Liver (tissue), 9 donors: Measurements from ENCODE around the gene SMOC2. TPM values are rescaled to one million over a fixed set of nuclear protein-coding genes. Genes with fewer than 3 reads are reported as not detected.

ENCODE experiments used
- DNase-seq: peaks from one replicate; pipeline ENCODE4 v3.0.0-alpha.2; 2017; ENCODE audit warnings: low spot score
- H3K27ac ChIP-seq, 2 donors: one replicate each; pipeline ENCODE4 v1.7.0; 2013; ENCODE audit warnings: inconsistent platforms in 2 of 2, low read length in 2 of 2, control low read depth in 1 of 2, low read depth in 1 of 2, mild to moderate bottlenecking in 1 of 2
- H3K27me3 ChIP-seq, 4 donors: one replicate each; pipeline versions ENCODE4 v1.6.1 to v1.7.0; 2013; ENCODE audit warnings: low read length in 3 of 4, inconsistent platforms in 1 of 4, mild to moderate bottlenecking in 1 of 4, moderate library complexity in 1 of 4; ENCODE audit not compliant: control insufficient read depth in 4 of 4, insufficient read depth in 4 of 4
- H3K36me3 ChIP-seq, 4 donors: one replicate each; pipeline versions ENCODE4 v1.6.1 to v1.7.0; 2013; ENCODE audit warnings: low read length in 3 of 4, mild to moderate bottlenecking in 3 of 4, low read depth in 1 of 4, moderate library complexity in 1 of 4; ENCODE audit not compliant: control insufficient read depth in 4 of 4, insufficient read depth in 3 of 4
- H3K4me1 ChIP-seq, 4 donors: one replicate each; pipeline versions ENCODE4 v1.6.1 to v1.7.0; 2013; ENCODE audit warnings: low read length in 3 of 4, mild to moderate bottlenecking in 3 of 4, moderate library complexity in 1 of 4; ENCODE audit not compliant: control insufficient read depth in 4 of 4, insufficient read depth in 4 of 4
- H3K4me3 ChIP-seq, 3 donors: one replicate each; pipeline versions ENCODE4 v1.6.1 to v1.7.0; 2013; ENCODE audit warnings: low read length in 3 of 3, control low read depth in 1 of 3, low read depth in 1 of 3, mild to moderate bottlenecking in 1 of 3
- H3K9ac ChIP-seq, 2 donors: one replicate each; pipeline ENCODE4 v1.7.0; 2013; ENCODE audit warnings: low read length in 2 of 2, mild to moderate bottlenecking in 2 of 2, moderate library complexity in 2 of 2, control low read depth in 1 of 2, low read depth in 1 of 2
- H3K9me3 ChIP-seq, 4 donors: one replicate each; pipeline versions ENCODE4 v1.6.1 to v1.7.0; 2013; ENCODE audit warnings: low read length in 3 of 4; ENCODE audit not compliant: control insufficient read depth in 4 of 4
- EGR1 ChIP-seq, 2 donors: IDR thresholded peaks; 2 replicates each; pipeline ENCODE4 v1.6.1; 2016 to 2018; ENCODE audit warnings: antibody characterized with exemption in 2 of 2, low read depth in 2 of 2
- FOXA1 ChIP-seq: IDR thresholded peaks from 2 replicates; pipeline ENCODE4 v1.6.1; 2016; ENCODE audit warnings: antibody characterized with exemption
- FOXA2 ChIP-seq: IDR thresholded peaks from 2 replicates; pipeline ENCODE4 v1.6.1; 2016; ENCODE audit warnings: antibody characterized with exemption
- GABPA ChIP-seq, 2 donors: IDR thresholded peaks in 1 of 2; conservative IDR thresholded peaks in 1 of 2; 2 replicates each; pipeline ENCODE4 v1.6.1; 2016; ENCODE audit warnings: antibody characterized with exemption in 2 of 2, mild to moderate bottlenecking in 1 of 2, moderate library complexity in 1 of 2
- HNF4A ChIP-seq, 2 donors: conservative IDR thresholded peaks; 2 replicates each; pipeline ENCODE4 v1.6.1; 2016; ENCODE audit warnings: antibody characterized with exemption in 2 of 2, mild to moderate bottlenecking in 2 of 2
- HNF4G ChIP-seq: IDR thresholded peaks from 2 replicates; pipeline ENCODE4 v1.6.1; 2016; ENCODE audit warnings: antibody characterized with exemption
- NR2F2 ChIP-seq: IDR thresholded peaks from 2 replicates; pipeline ENCODE4 v1.6.1; 2016; ENCODE audit warnings: antibody characterized with exemption
- RAD21 ChIP-seq, 2 donors: IDR thresholded peaks; 2 replicates each; pipeline ENCODE4 v1.6.1; 2016; ENCODE audit warnings: antibody characterized with exemption in 2 of 2, mild to moderate bottlenecking in 2 of 2
- REST ChIP-seq: IDR thresholded peaks from 2 replicates; pipeline ENCODE4 v1.6.1; 2016; ENCODE audit warnings: antibody characterized with exemption, mild to moderate bottlenecking
- RXRA ChIP-seq, 2 donors: IDR thresholded peaks; 2 replicates each; pipeline ENCODE4 v1.6.1; 2017 to 2018; ENCODE audit warnings: antibody characterized with exemption in 2 of 2, mild to moderate bottlenecking in 1 of 2
- SP1 ChIP-seq: IDR thresholded peaks from 2 replicates; pipeline ENCODE4 v1.6.1; 2018; ENCODE audit warnings: antibody characterized with exemption, mild to moderate bottlenecking
- TAF1 ChIP-seq: conservative IDR thresholded peaks from 2 replicates; pipeline ENCODE4 v1.6.1; 2016; ENCODE audit warnings: antibody characterized with exemption, mild to moderate bottlenecking
- YY1 ChIP-seq: IDR thresholded peaks from 2 replicates; pipeline ENCODE4 v1.6.1; 2016; ENCODE audit warnings: antibody characterized with exemption, mild to moderate bottlenecking
- WGBS: extraction: QIAGEN DNeasy Blood & Tissue Kit; methylation state at CpG from one replicate; pipeline ENCODE4 v1.1.7; 2013; 5-methylcytosine and 5-hydroxymethylcytosine counted together
- polyA plus RNA-seq, 2 donors: library from polyadenylated mRNA; stranded (reverse) in 1 of 2; unstranded in 1 of 2; fragments of 200-250 nt in 1 of 2; fragments of >200 nt in 1 of 2; fragmentation: Nextera tagmentation in 1 of 2; extraction: Ambion mirVana in 1 of 2; gene quantifications; one replicate each; pipeline versions ENCODE4 v1.2.1 to v1.2.3, GENCODE V29; 2013 to 2015
- total RNA-seq, 2 donors: library from RNA; depleted of rRNA; stranded (reverse); fragments of >200 nt; gene quantifications; one replicate each; pipeline ENCODE4 v1.2.3, GENCODE V29; 2014
- TF ChIP-seq, protein P1 (sequence below): IDR thresholded peaks from 2 replicates; pipeline ENCODE4 v1.6.1; 2016; ENCODE audit warnings: antibody characterized with exemption
- TF ChIP-seq, protein P2 (sequence below): IDR thresholded peaks from 2 replicates; pipeline ENCODE4 v1.6.1; 2016; ENCODE audit warnings: antibody characterized with exemption
- TF ChIP-seq, protein P3 (sequence below): IDR thresholded peaks from 2 replicates; pipeline ENCODE4 v1.6.1; 2016; ENCODE audit warnings: antibody characterized with exemption
- donor health status: healthy.
- donor health status: healthy.
- donor health status: healthy.
- donor health status: healthy.
- donor health status: healthy.

SMOC2 gene
- total and polyA plus RNA-seq, 4 donors = 0.23 to 1.9 (median 1.1) TPM

GRCh38 chr6:168413856-168414255, 27.1 kb upstream of the SMOC2 start:
- TF ChIP-seq RAD21 (IDR thresholded peaks at IDR 0.05) = no peak
- Histone ChIP-seq H3K27me3 (no peaks in the 10 kb centered on the region), H3K36me3 (no peaks in the 10 kb centered on the region), H3K4me3 (no peak overlapping the region), H3K4me1 (no peaks in the 10 kb centered on the region), H3K27ac (no peak overlapping the region), H3K9ac (no peak overlapping the region), H3K9me3 (peaks cover 0 to 2% (median 0%) of the 10 kb centered on the region in 4 donors)
- peak; percentile 13 for DNase-seq
- WGBS = 92% methylated on average over 17 of the region's 17 CpGs

GRCh38 chr6:168414336-168415097, 26.5 kb upstream of the SMOC2 start:
- Histone ChIP-seq H3K9ac (no peak overlapping the region), H3K4me1 (no peaks in the 10 kb centered on the region), H3K9me3 (peaks cover 0 to 2% (median 0%) of the 10 kb centered on the region in 4 donors), H3K36me3 (no peaks in the 10 kb centered on the region), H3K27me3 (no peaks in the 10 kb centered on the region), H3K4me3 (no peak overlapping the region), H3K27ac (no peak overlapping the region)
- TF ChIP-seq, protein P1, sequence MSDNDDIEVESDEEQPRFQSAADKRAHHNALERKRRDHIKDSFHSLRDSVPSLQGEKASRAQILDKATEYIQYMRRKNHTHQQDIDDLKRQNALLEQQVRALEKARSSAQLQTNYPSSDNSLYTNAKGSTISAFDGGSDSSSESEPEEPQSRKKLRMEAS = no peak
- TF ChIP-seq TAF1 (no peak), FOXA2 (no peak), SP1 (no peak), EGR1 (IDR thresholded peaks at IDR 0.05; ENCODE audit: low read depth in 2 of 2) (no peak), RXRA (IDR thresholded peaks at IDR 0.05) (no peak), YY1 (no peak), GABPA (IDR thresholded peaks at IDR 0.05 in 1 of 2, conservative IDR thresholded peaks at IDR 0.05 in 1 of 2) (no peak), HNF4G (no peak), RAD21 (IDR thresholded peaks at IDR 0.05) (no peak), FOXA1 (no peak), HNF4A (conservative IDR thresholded peaks at IDR 0.05) (no peak), REST (no peak), NR2F2 (no peak)
- TF ChIP-seq, protein P2, sequence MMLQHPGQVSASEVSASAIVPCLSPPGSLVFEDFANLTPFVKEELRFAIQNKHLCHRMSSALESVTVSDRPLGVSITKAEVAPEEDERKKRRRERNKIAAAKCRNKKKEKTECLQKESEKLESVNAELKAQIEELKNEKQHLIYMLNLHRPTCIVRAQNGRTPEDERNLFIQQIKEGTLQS = no peak
- TF ChIP-seq, protein P3, sequence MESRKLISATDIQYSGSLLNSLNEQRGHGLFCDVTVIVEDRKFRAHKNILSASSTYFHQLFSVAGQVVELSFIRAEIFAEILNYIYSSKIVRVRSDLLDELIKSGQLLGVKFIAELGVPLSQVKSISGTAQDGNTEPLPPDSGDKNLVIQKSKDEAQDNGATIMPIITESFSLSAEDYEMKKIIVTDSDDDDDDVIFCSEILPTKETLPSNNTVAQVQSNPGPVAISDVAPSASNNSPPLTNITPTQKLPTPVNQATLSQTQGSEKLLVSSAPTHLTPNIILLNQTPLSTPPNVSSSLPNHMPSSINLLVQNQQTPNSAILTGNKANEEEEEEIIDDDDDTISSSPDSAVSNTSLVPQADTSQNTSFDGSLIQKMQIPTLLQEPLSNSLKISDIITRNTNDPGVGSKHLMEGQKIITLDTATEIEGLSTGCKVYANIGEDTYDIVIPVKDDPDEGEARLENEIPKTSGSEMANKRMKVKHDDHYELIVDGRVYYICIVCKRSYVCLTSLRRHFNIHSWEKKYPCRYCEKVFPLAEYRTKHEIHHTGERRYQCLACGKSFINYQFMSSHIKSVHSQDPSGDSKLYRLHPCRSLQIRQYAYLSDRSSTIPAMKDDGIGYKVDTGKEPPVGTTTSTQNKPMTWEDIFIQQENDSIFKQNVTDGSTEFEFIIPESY = no peak
- WGBS = 72% methylated on average over 14 of the region's 14 CpGs
- DNase-seq = no peak
